HepG2 (cell line): ENCODE measurements around the gene FCHO1. TPM values are rescaled to one million over a fixed set of nuclear protein-coding genes. Genes with fewer than 3 reads are reported as not detected.

Experiments used
- MIER3 ChIP-seq: IDR thresholded peaks from 2 replicates; pipeline ENCODE4 v1.6.1; 2016; ENCODE audit warnings: missing compliant biosample characterization, borderline replicate concordance
- PHF21A ChIP-seq: sonication (generic); formaldehyde crosslinking; IDR thresholded peaks from 2 replicates; pipeline ENCODE4 v1.5.0; 2020; ENCODE audit warnings: mild to moderate bottlenecking, missing genetic modification reagents
- PRDM15 ChIP-seq: sonication (generic); formaldehyde crosslinking; IDR thresholded peaks from 2 replicates; pipeline ENCODE4 v1.4.0; 2020; ENCODE audit warnings: missing genetic modification reagents
- ZNF318 ChIP-seq: sonication (generic); formaldehyde crosslinking; IDR thresholded peaks from 2 replicates; pipeline ENCODE4 v1.4.0; 2020; ENCODE audit warnings: mild to moderate bottlenecking, missing genetic modification reagents
- polyA plus RNA-seq, 8 experiments: library from polyadenylated mRNA; depleted of rRNA in 3 of 8; stranded (reverse) in 7 of 8; unstranded in 1 of 8; fragments of >200 nt; fragmentation: Illumina TruSeq in 4 of 8; extraction: Trizol in 4 of 8; gene quantifications; 2 replicates each; pipeline versions ENCODE4 v1.2.1 to v1.2.3, GENCODE V29; 2011 to 2016; ENCODE audit warnings: low read depth in 4 of 8, missing spikeins in 1 of 8, mixed read lengths in 1 of 8; ENCODE audit not compliant: insufficient read depth in 1 of 8
- total RNA-seq, 5 experiments: library from RNA; depleted of rRNA; stranded (reverse); fragments of >200 nt; fragmentation: Illumina TruSeq; extraction: Trizol; gene quantifications; 2 replicates each; pipeline ENCODE4 v1.2.3, GENCODE V29; 2016; ENCODE audit warnings: low read depth in 1 of 5

The FCHO1 gene
- total and polyA plus RNA-seq, 2 of the 13 experiments (the other 11 are each of a cell fraction or from before 2014, with no cell fraction given) = 1.3 to 3.1 TPM

- TF ChIP-seq PRDM15 (CRISPR knock-in tag) (no peak), ZNF318 (CRISPR knock-in tag) (no peak), PHF21A (no peak), MIER3 (CRISPR knock-in tag) (no peak)
Observed at GRCh38 chr19:17803264-17803896, 52.1 kb downstream of the FCHO1 start (continued).
